WTC11 (cell line): ENCODE measurements around the gene QARS1.

ENCODE experiments used
- ETV6 ChIP-seq: sonication (generic); formaldehyde crosslinking; IDR thresholded peaks from 2 replicates; pipeline ENCODE4 v1.8.1; 2022; ENCODE audit warnings: mild to moderate bottlenecking, missing genetic modification reagents
- FOXJ3 ChIP-seq: sonication (generic); formaldehyde crosslinking; IDR thresholded peaks from 2 replicates; pipeline ENCODE4 v1.9.0; 2021; ENCODE audit warnings: missing genetic modification reagents, mild to moderate bottlenecking, borderline replicate concordance
- ZBTB21 ChIP-seq: sonication (generic); formaldehyde crosslinking; IDR thresholded peaks from 2 replicates; pipeline ENCODE4 v1.8.1; 2023; ENCODE audit warnings: mild to moderate bottlenecking, missing genetic modification reagents, borderline replicate concordance
- ZNF121 ChIP-seq: sonication (generic); formaldehyde crosslinking; IDR thresholded peaks from 2 replicates; pipeline ENCODE4 v1.8.0; 2023; ENCODE audit warnings: missing genetic modification reagents
- ZNF138 ChIP-seq: sonication (generic); formaldehyde crosslinking; conservative IDR thresholded peaks from 2 replicates; pipeline ENCODE4 v1.8.1; 2022; ENCODE audit warnings: mild to moderate bottlenecking, moderate library complexity, missing genetic modification reagents
- TF ChIP-seq, protein P1 (sequence below): fragments of 200-600 bp; IDR thresholded peaks from 2 replicates; pipeline ENCODE4 v1.8.0; 2022; ENCODE audit warnings: antibody characterized with exemption
- TF ChIP-seq, protein P2 (sequence below): sonication (generic); formaldehyde crosslinking; IDR thresholded peaks from 2 replicates; pipeline ENCODE4 v1.8.1; 2022; ENCODE audit warnings: low read depth, missing genetic modification reagents, borderline replicate concordance

DNA sequence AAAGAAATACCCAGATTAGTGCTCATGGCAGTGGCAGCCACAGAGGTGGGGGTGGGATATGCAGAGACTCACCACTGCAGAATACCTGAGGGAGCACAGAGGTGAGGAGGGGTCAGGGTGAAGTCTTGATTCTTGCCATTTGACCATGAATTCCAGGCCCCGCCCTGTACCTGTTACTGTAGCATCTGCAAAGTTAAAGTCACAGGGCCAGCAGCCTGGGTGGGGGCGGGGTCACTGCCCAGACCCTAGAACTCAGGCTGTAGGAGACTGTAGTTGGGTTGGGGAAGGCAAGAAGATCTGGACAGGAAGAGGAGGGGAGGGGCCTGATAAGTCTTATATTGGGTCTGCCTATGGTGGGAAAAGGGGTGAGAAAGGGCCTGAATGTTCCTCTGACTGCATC is 47.1 kb upstream of the QARS1 start:
- TF ChIP-seq, protein P1, sequence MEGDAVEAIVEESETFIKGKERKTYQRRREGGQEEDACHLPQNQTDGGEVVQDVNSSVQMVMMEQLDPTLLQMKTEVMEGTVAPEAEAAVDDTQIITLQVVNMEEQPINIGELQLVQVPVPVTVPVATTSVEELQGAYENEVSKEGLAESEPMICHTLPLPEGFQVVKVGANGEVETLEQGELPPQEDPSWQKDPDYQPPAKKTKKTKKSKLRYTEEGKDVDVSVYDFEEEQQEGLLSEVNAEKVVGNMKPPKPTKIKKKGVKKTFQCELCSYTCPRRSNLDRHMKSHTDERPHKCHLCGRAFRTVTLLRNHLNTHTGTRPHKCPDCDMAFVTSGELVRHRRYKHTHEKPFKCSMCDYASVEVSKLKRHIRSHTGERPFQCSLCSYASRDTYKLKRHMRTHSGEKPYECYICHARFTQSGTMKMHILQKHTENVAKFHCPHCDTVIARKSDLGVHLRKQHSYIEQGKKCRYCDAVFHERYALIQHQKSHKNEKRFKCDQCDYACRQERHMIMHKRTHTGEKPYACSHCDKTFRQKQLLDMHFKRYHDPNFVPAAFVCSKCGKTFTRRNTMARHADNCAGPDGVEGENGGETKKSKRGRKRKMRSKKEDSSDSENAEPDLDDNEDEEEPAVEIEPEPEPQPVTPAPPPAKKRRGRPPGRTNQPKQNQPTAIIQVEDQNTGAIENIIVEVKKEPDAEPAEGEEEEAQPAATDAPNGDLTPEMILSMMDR = no peak
- TF ChIP-seq FOXJ3 = no peak
- TF ChIP-seq ETV6 = no peak
- no peak for TF ChIP-seq ZBTB21 (CRISPR knock-in tag)
- TF ChIP-seq, protein P2, sequence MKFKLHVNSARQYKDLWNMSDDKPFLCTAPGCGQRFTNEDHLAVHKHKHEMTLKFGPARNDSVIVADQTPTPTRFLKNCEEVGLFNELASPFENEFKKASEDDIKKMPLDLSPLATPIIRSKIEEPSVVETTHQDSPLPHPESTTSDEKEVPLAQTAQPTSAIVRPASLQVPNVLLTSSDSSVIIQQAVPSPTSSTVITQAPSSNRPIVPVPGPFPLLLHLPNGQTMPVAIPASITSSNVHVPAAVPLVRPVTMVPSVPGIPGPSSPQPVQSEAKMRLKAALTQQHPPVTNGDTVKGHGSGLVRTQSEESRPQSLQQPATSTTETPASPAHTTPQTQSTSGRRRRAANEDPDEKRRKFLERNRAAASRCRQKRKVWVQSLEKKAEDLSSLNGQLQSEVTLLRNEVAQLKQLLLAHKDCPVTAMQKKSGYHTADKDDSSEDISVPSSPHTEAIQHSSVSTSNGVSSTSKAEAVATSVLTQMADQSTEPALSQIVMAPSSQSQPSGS (CRISPR knock-in tag) = no peak
- no peak for TF ChIP-seq ZNF121 (CRISPR knock-in tag)
- TF ChIP-seq ZNF138 (CRISPR knock-in tag) = no peak
